Mucosa of gallbladder (tissue), 1 donor: ENCODE data around the gene MFAP4. TPM values are rescaled to one million over a fixed set of nuclear protein-coding genes. Genes with fewer than 3 reads are reported as not detected.
"Not testable (repeated sequence)": the region's sequence is repeated elsewhere in the genome, so short reads cannot be mapped to it uniquely, and the experiment has no call there.

ENCODE experiments used
- DNase-seq: peaks from one replicate; pipeline ENCODE4 v3.0.0-alpha.2; 2020; ENCODE audit warnings: low spot score
- total RNA-seq: library from RNA; stranded (reverse); gene quantifications from one replicate; pipeline ENCODE4 v1.2.1, GENCODE V29; 2021
- donor health status: DM: no; HTN: no; CAD: no.

The MFAP4 gene
- total RNA-seq, 1 donor from 2014 or later = 303 TPM

GRCh38 chr17:19370493-19370960 is 16.5 kb downstream of the MFAP4 start:
- no peak for DNase-seq

DNA sequence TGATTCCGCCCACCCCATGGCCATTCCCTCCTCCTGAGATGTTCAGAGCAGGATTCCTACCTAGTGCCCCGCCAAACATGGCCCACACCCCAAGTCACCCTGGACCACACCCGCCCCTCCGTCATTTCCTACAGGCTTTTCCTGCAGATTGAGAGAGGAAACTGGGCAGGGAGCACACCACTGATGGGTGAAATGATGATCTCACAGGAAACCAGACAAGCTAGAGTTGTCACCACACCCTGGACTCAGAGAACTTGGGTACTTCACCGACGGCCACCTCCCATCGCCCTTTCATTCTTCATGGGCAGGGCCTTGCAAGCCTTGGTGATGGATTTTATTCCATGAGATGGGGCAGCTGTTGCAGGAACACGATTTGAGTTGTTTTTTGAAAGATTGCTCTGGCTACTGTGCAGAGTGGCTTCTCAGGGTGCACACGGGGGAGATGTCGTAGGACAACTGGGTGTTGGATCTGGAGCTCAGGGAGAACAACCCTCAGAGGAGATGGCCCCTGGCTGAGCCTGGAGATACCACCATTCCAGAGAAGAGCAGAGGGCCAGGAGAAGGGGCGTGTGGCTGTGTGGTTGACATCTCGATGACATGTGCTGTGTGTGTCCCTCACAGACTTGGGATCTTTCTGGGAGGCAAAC is 17.0 kb downstream of the MFAP4 start:
- no peak for DNase-seq

GRCh38 chr17:19369107-19369778 is 17.7 kb downstream of the MFAP4 start:
- no peak for DNase-seq

DNA sequence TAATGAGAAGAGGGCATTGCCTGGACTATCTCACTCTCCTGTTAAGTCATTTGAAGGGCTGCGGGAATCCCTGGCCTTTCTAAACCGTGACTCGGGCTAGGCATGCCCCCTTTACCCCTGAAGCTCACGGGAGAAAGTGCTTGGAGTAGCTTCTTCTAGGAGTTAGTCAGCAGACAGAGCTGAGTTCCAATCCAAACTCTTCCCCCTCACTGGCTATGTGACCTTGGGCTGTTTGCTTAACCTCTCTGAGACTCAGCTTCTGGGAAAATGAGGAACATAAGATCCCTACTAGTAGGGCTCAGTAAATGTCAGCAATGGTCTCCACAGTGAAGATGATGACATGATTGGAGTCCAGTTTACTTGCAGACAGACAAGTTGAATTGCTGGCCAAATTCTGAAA is 18.8 kb downstream of the MFAP4 start:
- DNase-seq = no peak

DNA sequence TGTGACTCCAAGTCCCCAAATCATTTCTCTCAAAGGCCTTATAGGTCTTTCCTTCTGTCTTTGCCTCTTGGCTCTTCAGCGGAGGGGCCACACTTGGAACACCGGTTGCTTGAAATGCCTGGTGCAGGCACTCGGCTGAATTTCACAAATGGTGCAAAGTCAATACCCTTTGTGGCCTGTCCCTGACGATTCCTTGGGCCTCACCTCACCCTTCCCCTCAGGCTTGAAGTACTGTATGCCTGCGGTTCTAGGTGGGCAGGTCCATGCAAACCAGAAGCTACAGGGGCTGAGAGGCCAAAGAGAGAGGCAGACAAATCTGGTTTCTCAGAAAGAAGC is 20.4 kb downstream of the MFAP4 start:
- no peak for DNase-seq

DNA sequence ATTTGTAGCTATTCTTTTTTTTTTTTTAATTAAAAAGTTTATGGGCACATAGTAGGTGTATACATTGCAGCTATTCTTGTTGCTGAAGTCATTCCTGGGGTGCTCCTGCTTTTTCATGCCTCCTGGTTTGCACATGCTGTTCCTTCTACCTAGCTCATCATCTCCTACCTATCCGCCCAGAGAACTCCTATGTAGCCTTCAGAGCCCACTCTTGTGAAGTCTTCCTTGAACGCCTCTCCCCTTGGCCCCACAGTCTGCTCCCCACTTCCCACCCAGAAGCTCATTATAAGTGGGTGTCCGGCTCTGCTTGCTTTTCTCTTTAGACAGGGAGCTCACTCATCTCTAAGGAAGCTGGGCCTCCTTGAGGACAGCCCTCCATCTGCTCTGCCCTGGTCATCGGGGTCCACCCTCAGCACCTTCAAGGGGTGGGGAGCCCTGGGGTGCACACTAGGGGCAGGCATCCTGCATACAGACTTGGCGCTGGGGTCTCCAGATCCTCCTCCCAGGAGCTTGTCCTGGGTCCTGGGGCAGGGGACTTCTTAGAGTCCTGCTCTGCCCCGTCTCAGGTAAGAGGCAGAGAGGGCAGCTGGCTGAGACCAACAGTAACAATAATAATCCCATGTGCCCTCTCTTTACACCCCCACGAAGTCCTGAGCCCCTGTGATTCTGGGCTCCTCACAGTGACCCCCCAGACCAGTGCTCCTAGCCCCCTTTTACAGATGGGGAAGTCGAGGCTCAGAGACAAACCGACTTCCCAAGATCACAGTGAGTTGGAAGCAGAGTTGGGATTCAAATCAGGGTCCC is 21.0 kb downstream of the MFAP4 start:
- DNase-seq = no peak

GRCh38 chr17:19365499-19365817 is 21.5 kb downstream of the MFAP4 start:
- no peak for DNase-seq

DNA sequence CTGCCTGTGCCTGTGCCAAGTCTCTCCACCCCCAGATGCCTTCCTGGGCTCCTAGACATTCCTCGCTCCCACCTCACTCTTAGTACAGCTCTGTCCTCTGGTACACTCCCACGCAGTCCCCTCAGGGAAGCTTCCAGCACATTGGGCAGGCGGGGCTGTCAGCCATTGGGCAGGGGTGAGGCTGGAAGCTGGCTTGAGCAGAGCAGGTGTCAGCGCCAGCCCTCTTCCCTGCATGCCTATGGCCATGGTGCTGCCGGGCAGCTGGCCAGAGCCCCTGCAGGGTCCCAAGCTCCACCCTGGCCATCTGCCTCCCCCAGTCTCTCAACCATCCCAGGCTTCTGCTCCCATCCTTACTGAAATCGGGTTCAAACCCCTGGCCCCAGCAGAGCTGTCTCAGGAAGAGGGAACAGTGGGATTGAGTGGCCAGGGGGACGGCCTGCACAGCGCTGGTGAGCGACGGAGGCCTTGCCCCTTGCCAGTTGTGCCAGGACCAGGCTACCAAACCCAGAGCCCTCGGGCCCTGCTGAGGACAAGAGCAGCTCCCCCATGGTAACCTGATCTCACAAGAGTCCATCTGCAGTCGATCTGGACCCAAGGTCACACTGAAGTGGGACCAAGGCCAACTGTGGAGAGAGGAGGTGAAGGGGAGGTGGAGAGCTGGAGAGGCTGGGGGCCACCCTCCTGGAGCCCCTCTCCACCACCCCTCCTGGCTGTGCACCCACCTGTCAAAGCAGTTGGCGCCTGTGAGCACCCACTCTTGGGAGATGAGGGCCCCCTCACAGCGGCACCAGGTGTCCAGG is 22.1 kb downstream of the MFAP4 start:
- no peak for DNase-seq

DNA sequence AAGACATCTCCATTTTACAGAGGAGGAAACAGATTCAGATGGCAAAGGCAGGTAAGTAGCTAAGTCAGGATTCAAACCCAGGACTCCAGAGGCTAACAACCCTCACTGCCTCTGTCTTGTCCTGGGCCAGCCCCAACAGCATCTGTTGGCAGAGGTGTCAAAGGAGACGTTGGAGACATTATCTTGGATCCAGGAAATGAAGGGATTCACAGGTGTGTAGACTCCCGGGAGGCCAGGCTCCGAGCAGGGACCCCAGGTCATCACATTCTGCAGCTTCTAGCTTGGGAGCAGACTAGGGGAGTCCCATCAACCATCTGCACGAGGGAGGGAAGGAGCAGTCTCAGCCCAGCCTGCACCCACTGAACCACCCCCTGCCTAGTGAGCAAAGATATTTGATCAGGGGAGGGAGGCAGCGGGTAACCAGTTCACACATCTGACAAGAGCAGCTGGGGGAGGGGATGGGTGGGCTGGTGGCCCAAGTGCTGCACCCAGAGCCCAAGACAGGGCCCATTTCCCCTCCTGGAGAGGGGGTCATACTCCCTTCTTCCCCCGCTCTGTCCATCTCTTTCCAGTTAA is 23.4 kb downstream of the MFAP4 start:
- DNase-seq = no peak

GRCh38 chr17:19363114-19363438 is 23.9 kb downstream of the MFAP4 start:
- no peak for DNase-seq

DNA sequence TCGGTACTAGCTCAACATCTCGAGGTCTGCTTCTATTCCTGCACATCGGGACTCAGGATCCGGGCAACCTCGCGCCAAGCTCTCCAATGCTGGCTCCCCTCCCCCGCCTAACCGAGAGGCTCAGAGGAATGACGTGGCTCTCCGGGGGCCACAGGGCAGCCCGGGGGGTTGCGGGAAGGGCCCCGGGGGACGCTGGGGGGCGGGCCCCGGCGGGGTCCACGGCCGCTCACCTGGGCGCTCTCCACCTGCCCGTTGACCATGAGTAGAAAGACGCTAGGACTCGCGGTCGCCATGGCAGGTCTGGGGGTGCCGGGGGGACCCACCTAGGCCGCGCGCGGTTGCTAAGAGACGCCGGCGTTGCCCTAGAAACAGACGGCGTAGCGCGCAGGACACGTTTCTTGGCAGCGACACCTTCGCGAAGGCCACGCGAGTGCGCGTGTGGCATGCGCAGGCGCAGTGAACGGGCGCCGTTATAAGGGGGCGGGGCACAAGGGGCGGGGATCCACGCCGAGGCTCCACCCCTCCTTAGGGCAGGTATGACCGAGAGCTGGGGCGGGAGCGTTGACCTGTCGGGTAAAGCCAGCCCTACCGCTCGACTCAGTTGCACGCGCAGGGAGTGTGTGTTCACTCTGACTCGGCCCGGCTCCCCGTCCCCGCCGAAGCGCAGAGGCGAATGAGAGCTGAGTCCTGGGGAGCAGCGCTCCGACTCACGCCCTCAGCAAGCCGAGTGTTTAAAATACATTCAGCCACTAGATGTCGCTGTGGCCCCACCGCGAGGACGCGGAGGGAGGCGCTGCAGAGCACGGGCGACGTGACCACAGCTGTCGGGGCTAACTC is 24.5 kb downstream of the MFAP4 start, which contains the start of gene B9D1:
TSS of gene B9D1 (minus strand) at position 447 of the 837 bp plus-strand sequence. CDS start at position 293, 154 bp downstream.
- DNase-seq = peak; percentile 95

- no peak for DNase-seq
These were observed 25.1 kb downstream of the MFAP4 start for GRCh38 chr17:19361944-19362276.

- DNase-seq = no peak
These were observed 25.7 kb downstream of the MFAP4 start for GRCh38 chr17:19361326-19361725.

- DNase-seq = no peak
These were observed 26.2 kb downstream of the MFAP4 start for GRCh38 chr17:19360772-19361171.

DNA sequence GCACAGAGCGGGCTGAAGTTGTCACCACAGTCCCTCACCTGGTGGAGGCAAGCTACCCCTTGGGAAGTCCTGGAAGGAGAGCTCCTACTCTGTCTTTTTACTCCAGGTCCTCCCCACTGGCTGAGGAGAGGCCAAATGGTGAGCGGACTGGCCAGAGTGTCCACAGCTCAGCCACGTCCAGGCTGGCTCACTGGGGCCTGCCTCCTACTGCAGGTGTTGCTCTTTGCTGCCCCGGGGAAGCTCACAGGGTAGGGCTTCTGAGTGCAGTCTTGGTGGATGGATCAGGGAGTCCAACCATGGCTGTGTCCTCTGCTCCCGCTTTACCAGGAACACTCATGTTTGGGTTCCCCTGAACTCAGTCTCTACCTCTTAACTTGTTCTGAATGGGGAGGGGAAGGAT is 27.1 kb downstream of the MFAP4 start:
- no peak for DNase-seq

GRCh38 chr17:19359151-19359550 is 27.8 kb downstream of the MFAP4 start:
- no peak for DNase-seq

GRCh38 chr17:19357761-19358160 is 29.2 kb downstream of the MFAP4 start:
- DNase-seq = no peak

DNA sequence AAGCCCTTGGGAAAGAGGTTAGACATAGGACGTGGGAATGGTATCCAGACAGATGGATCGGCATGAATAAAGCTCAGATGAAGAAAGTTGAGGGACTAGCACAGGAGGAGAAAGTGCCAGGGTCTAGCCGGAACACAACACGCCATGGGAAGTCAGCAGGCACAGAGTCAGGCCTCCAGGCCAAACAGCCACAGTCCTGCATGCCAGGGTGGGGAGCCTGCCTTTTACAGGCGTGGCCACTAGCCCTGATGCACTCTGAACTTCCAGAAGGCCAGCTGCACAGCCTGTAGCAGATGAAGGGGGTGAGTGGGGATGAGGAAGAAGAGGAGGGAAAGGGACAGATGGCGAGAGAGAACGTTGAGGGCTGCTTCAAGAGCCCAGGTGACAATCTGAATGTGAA is 29.6 kb downstream of the MFAP4 start:
- DNase-seq = no peak

GRCh38 chr17:19354748-19355147 is 32.2 kb downstream of the MFAP4 start:
- no peak for DNase-seq

GRCh38 chr17:19353401-19353800 is 33.6 kb downstream of the MFAP4 start:
- DNase-seq = not testable (repeated sequence)

GRCh38 chr17:19348806-19349205 is 38.2 kb downstream of the MFAP4 start:
- no peak for DNase-seq
